Measurements from ENCODE around the gene EIF3I. TPM values are rescaled to one million over a fixed set of nuclear protein-coding genes. Genes with fewer than 3 reads are reported as not detected.
"Not testable (repeated sequence)": the region's sequence is repeated elsewhere in the genome, so short reads cannot be mapped to it uniquely, and the experiment has no call there.

EIF3I gene
- polyA plus RNA-seq, 1 of the 3 experiments (the other 2 are of a cell fraction): 479 TPM

GRCh38 chr1:32256473-32257226 is 34.4 kb downstream of the EIF3I start (continued):
- TF ChIP-seq RFX5 (IDR thresholded peaks at IDR 0.05; ENCODE audit: low read length) (no peak), NFIC (IDR thresholded peaks at IDR 0.05; ENCODE audit: borderline replicate concordance) (no peak), MEF2A (IDR thresholded peaks at IDR 0.05; ENCODE audit: borderline replicate concordance, low read depth) (no peak)

DNA sequence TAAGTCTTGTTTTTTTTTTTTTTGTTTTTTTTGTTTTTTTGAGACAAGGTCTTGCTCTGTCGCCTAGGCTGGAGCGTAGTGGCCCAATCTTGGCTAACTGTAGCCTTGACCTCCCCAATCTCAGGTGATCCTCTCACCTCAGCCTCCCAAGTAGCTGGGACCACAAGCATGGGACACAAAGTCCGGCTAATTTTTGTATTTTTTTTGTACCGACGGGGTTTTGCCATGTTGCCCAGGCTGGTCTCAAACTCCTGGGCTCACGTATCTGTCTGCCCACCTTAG is 35.0 kb downstream of the EIF3I start:
- H3K36me3 ChIP-seq (replicated peaks in 1 of 2; ENCODE audit: control insufficient read depth in 1 of 2, insufficient read depth in 2 of 2, low read length in 1 of 2): no peaks in the 10 kb centered on the region
- TF ChIP-seq POLR2AphosphoS5 (IDR thresholded peaks at IDR 0.05; ENCODE audit: low read depth, low read length) (no peak), TEAD4 (IDR thresholded peaks at IDR 0.05; ENCODE audit: borderline replicate concordance, insufficient read depth) (no peak), YY1 (IDR thresholded peaks at IDR 0.05; ENCODE audit: low read depth) (no peak), GATA2 (CRISPR knock-in tag; IDR thresholded peaks at IDR 0.05) (no peak), JUND (IDR thresholded peaks at IDR 0.05) (no peak), NFIC (IDR thresholded peaks at IDR 0.05; ENCODE audit: borderline replicate concordance) (no peak), RFX5 (IDR thresholded peaks at IDR 0.05; ENCODE audit: low read length) (no peak), PBX3 (IDR thresholded peaks at IDR 0.05) (no peak), EP300 (IDR thresholded peaks at IDR 0.05; ENCODE audit: borderline replicate concordance in 1 of 2, low read depth in 1 of 2, low read length in 1 of 2) (no peak), MEF2A (IDR thresholded peaks at IDR 0.05; ENCODE audit: borderline replicate concordance, low read depth) (no peak), NRF1 (IDR thresholded peaks at IDR 0.05; ENCODE audit: low read depth, low read length) (no peak), SMC3 (IDR thresholded peaks at IDR 0.05; ENCODE audit: low read depth, low read length) (no peak), FOXJ3 (CRISPR knock-in tag; IDR thresholded peaks at IDR 0.05) (no peak), CHD2 (IDR thresholded peaks at IDR 0.05; ENCODE audit: low read length, partially characterized antibody) (no peak), TCF12 (IDR thresholded peaks at IDR 0.05) (no peak), MAX (IDR thresholded peaks at IDR 0.05; ENCODE audit: low read depth) (no peak), RAD21 (IDR thresholded peaks at IDR 0.05; ENCODE audit: low read length) (no peak)
- TF ChIP-seq, protein P1, sequence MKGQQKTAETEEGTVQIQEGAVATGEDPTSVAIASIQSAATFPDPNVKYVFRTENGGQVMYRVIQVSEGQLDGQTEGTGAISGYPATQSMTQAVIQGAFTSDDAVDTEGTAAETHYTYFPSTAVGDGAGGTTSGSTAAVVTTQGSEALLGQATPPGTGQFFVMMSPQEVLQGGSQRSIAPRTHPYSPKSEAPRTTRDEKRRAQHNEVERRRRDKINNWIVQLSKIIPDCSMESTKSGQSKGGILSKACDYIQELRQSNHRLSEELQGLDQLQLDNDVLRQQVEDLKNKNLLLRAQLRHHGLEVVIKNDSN (IDR thresholded peaks at IDR 0.05; ENCODE audit: borderline replicate concordance, low read depth): no peak
- TF ChIP-seq, protein P2, sequence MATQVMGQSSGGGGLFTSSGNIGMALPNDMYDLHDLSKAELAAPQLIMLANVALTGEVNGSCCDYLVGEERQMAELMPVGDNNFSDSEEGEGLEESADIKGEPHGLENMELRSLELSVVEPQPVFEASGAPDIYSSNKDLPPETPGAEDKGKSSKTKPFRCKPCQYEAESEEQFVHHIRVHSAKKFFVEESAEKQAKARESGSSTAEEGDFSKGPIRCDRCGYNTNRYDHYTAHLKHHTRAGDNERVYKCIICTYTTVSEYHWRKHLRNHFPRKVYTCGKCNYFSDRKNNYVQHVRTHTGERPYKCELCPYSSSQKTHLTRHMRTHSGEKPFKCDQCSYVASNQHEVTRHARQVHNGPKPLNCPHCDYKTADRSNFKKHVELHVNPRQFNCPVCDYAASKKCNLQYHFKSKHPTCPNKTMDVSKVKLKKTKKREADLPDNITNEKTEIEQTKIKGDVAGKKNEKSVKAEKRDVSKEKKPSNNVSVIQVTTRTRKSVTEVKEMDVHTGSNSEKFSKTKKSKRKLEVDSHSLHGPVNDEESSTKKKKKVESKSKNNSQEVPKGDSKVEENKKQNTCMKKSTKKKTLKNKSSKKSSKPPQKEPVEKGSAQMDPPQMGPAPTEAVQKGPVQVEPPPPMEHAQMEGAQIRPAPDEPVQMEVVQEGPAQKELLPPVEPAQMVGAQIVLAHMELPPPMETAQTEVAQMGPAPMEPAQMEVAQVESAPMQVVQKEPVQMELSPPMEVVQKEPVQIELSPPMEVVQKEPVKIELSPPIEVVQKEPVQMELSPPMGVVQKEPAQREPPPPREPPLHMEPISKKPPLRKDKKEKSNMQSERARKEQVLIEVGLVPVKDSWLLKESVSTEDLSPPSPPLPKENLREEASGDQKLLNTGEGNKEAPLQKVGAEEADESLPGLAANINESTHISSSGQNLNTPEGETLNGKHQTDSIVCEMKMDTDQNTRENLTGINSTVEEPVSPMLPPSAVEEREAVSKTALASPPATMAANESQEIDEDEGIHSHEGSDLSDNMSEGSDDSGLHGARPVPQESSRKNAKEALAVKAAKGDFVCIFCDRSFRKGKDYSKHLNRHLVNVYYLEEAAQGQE (IDR thresholded peaks at IDR 0.05; ENCODE audit: low read depth, low read length): no peak
- no peaks in the 10 kb centered on the region for H4K20me1 ChIP-seq (ENCODE audit: insufficient read depth)
- no peaks in the 10 kb centered on the region for H3F3A ChIP-seq (replicated peaks; ENCODE audit: insufficient read depth)
- DNase-seq: no peak
- H3K79me2 ChIP-seq (ENCODE audit: insufficient read depth): no peaks in the 10 kb centered on the region
- H3K4me3 ChIP-seq (ENCODE audit: low read depth in 2 of 2, low read length in 1 of 2): no peak overlapping the region
- ChIA-PET CTCF (interaction anchor here (2.7 kb wide), 1 partner anchor 9 kb away, joined by 12 read pairs; the partner anchor contains the start of gene FAM167B), POLR2A (no interaction called here)
- H3K9me3 ChIP-seq: no peaks in the 10 kb centered on the region
- H3K27me3 ChIP-seq (ENCODE audit: insufficient read depth): no peaks in the 10 kb centered on the region
- H3K4me2 ChIP-seq: no peak overlapping the region
- WGBS (ENCODE audit: low lambda C conversion rate): 94% methylated on average over 6 of the region's 6 CpGs
- no peaks in the 10 kb centered on the region for H3K9me2 ChIP-seq
- no peaks in the 10 kb centered on the region for H3K4me1 ChIP-seq (ENCODE audit: control insufficient read depth in 1 of 2, insufficient read depth in 2 of 2, low read depth in 1 of 2, low read length in 1 of 2)
- H3K27ac ChIP-seq (ENCODE audit: low read depth in 2 of 2, low read length in 1 of 2): no peak overlapping the region
- no peak overlapping the region for H3K9ac ChIP-seq
- H2AFZ ChIP-seq (ENCODE audit: low read depth): no peak overlapping the region

DNA sequence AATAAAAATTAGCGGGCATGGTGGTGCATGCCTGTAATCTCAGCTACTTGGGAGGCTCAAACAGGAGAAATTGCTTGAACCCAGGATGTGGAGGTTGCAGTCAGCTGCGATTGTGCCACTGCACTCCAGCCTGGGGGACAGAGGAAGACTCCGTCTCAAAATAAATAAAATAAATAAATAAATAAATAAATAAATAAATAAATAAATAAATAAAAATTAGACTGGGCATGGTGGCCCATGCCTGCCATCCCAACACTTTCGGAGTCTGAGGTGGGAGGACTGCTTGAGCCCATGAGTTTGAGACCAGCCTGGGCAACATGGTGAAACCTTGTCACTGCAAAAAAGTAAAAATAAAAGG is 41.0 kb downstream of the EIF3I start:
- DNase-seq; H3K4me3 ChIP-seq (ENCODE audit: low read depth in 2 of 2, low read length in 1 of 2); H2AFZ ChIP-seq (ENCODE audit: low read depth); H3K27me3 ChIP-seq (ENCODE audit: insufficient read depth); CTCF ChIA-PET; POLR2A ChIA-PET; H3K9me2 ChIP-seq; H4K20me1 ChIP-seq (ENCODE audit: insufficient read depth); H3K9ac ChIP-seq; H3K9me3 ChIP-seq; H3K4me1 ChIP-seq (ENCODE audit: control insufficient read depth in 1 of 2, insufficient read depth in 2 of 2, low read depth in 1 of 2, low read length in 1 of 2); H3K79me2 ChIP-seq (ENCODE audit: insufficient read depth); H3K4me2 ChIP-seq; H3K27ac ChIP-seq (ENCODE audit: low read depth in 2 of 2, low read length in 1 of 2); H3K36me3 ChIP-seq (replicated peaks in 1 of 2; ENCODE audit: control insufficient read depth in 1 of 2, insufficient read depth in 2 of 2, low read length in 1 of 2): not testable (repeated sequence)
- WGBS (ENCODE audit: low lambda C conversion rate): 94% methylated on average over 4 of the region's 4 CpGs
- peaks cover 14% of the 10 kb centered on the region for H3F3A ChIP-seq (replicated peaks; ENCODE audit: insufficient read depth)

Measured in SK-N-SH (cell line).